ENCODE measurements around the gene CPLX1.
"Not testable (repeated sequence)": the region's sequence is repeated elsewhere in the genome, so short reads cannot be mapped to it uniquely, and the experiment has no call there.

CPLX1 gene

DNA sequence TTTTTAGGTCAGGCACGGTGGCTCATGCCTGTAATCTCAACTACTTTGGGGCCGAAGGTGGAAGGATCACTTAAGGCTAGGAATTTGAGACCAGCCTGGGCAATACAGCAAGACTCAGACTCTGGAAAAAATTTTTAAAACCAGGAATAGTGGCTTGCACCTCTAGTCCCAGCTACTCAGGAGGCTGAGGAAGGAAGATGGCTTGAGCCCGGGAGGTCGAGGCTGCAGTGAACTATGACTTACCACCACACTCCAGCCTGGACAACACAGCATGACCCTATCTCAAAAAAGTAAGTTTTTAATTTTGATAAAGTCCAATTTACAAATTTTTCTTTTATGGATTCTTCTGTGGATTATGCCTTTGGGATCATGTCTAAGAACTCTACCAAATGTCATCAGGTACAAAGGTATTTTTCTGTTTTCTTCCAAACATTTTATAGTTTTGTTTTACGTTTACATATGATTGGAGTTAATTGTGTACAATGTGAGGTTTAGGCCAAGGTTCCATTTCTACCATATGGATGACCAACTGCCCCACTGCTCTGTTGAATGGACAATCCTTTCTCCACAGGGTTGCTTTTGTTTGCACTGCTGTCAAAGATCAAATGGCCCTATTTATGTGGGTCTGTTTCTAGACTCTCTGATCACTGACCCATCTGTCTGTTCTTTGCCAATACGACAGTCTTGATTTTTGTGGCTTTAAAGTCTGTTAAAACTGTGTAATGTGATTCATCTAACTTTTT, 48.2 kb downstream of the CPLX1 start:
- Mint-ChIP-seq H3K27me3 (no peaks in the 10 kb centered on the region), H3K9me3 (peaks cover 3% of the 10 kb centered on the region), H3K4me3 (peak overlapping the region; percentile 7), H3K27ac (peak overlapping the region; percentile 53), H3K36me3 (ENCODE audit: low read depth) (peaks cover 65% of the 10 kb centered on the region), H3K4me1 (peaks cover 64% of the 10 kb centered on the region)
- ATAC-seq (no peak), DNase-seq (no peak)

DNA sequence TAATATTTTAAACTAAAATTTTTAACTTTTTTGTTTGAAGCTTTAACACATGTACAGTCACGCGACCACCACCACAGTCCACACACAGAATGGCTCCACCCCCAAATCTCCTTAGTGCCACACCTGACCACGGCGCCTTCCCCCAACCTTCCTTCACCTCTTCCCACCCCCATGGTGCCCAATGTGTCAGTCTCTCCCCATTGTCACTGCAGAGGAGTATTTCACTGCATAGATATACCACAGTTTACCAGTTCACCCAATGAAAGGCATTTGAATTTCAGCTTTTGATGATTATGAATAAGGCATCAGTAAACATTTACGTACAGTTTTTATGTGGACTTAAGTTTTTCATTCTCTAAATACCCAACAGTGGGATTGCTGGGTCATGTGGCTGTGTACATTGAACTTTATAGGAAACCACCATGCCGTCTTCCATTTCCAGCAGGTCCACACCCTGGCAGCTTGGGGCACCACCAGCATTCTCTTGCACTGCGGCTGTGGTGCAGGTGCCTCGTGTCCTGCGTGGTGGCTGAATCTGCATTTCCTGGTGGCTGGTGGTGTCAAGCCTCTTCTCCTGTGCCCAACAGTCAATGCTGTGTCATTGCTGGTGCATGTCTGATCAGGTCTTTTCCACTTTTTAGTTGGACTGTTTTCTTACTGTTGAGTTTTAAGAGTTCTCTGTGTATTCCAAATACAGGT, 49.0 kb downstream of the CPLX1 start:
- H3K27ac Mint-ChIP-seq, result peak overlapping the region; percentile 53

GRCh38 chr4:775485-775884, 50.4 kb downstream of the CPLX1 start:
- H3K36me3 Mint-ChIP-seq (ENCODE audit: low read depth), result peaks cover 68% of the 10 kb centered on the region
- H3K27me3 Mint-ChIP-seq, DNase-seq, ATAC-seq, H3K9me3 Mint-ChIP-seq, H3K4me3 Mint-ChIP-seq: not testable (repeated sequence)
- H3K27ac Mint-ChIP-seq, result peak overlapping the region; percentile 5
- H3K4me1 Mint-ChIP-seq, result peaks cover 60% of the 10 kb centered on the region

More for the DNA sequence above, 49.0 kb downstream of the CPLX1 start:
- Mint-ChIP-seq H3K9me3 (peaks cover 3% of the 10 kb centered on the region), H3K36me3 (ENCODE audit: low read depth) (peaks cover 67% of the 10 kb centered on the region), H3K27me3 (no peaks in the 10 kb centered on the region), H3K4me3 (peak overlapping the region; percentile 7), H3K4me1 (peaks cover 60% of the 10 kb centered on the region)
- ATAC-seq (no peak), DNase-seq (no peak)

GRCh38 chr4:774419-775092, 51.4 kb downstream of the CPLX1 start:
- H3K27ac Mint-ChIP-seq, result peak overlapping the region; percentile 77
- not testable (repeated sequence) for H3K9me3 Mint-ChIP-seq, H3K27me3 Mint-ChIP-seq, DNase-seq
- peaks cover 67% of the 10 kb centered on the region for H3K36me3 Mint-ChIP-seq (ENCODE audit: low read depth)
- H3K4me3 Mint-ChIP-seq, result peak overlapping the region; percentile 24
- ATAC-seq, result peak; percentile 65
- peaks cover 52% of the 10 kb centered on the region for H3K4me1 Mint-ChIP-seq

DNA sequence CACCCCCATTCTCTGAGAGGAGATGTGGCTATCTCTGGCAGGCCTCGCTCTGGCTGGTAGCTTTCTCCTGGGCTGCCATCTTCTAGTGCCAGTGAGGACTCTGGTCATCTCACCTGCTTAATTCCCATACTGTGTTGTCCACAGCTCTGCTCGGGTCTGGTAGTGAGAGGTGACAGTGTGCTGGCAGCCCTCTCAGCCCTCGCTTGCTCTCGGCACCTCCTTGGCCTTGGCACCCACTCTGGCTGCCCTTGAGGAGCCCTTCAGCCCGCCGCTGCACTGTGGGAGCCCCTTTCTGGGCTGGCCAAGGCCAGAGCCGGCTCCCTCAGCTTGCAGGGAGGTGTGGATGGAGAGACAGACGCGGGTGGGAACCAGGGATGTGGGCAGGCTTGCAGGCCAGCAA, 52.7 kb downstream of the CPLX1 start:
- no peaks in the 10 kb centered on the region for H3K27me3 Mint-ChIP-seq
- peaks cover 57% of the 10 kb centered on the region for H3K36me3 Mint-ChIP-seq (ENCODE audit: low read depth)
- H3K4me3 Mint-ChIP-seq, result no peak overlapping the region
- DNase-seq (no peak), ATAC-seq (no peak)
- no peak overlapping the region for H3K27ac Mint-ChIP-seq
- peaks cover 48% of the 10 kb centered on the region for H3K4me1 Mint-ChIP-seq
- H3K9me3 Mint-ChIP-seq, result peaks cover 3% of the 10 kb centered on the region

- ATAC-seq (no peak), DNase-seq (no peak)
- no peaks in the 10 kb centered on the region for H3K27me3 Mint-ChIP-seq
- H3K27ac Mint-ChIP-seq, result no peak overlapping the region
- peaks cover 53% of the 10 kb centered on the region for H3K36me3 Mint-ChIP-seq (ENCODE audit: low read depth)
- H3K9me3 Mint-ChIP-seq, result peaks cover 3% of the 10 kb centered on the region
- no peak overlapping the region for H3K4me3 Mint-ChIP-seq
- H3K4me1 Mint-ChIP-seq, result peaks cover 44% of the 10 kb centered on the region
Measured at GRCh38 chr4:772776-773175, 53.2 kb downstream of the CPLX1 start.

DNA sequence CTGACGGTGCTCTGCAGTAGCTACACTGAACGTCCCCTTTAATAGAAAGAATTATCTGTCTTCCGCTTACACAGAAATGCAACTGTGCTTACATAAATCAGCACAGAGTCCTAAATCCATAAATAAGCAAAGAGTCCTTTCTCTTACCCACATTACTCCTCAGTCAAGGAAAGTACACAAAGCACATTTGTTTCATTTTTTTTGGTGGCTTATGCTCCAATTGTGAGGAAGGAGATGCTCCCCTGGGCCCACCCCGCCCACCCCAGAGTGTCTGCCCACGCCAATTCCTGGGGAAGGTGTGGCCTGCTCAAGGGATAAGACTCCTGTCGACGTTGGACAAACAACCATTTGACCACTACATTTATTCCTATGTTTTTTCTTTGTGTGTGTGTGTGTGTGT, 53.8 kb downstream of the CPLX1 start:
- H3K4me1 Mint-ChIP-seq, result peaks cover 41% of the 10 kb centered on the region
- H3K9me3 Mint-ChIP-seq, result peaks cover under 1% of the 10 kb centered on the region
- H3K4me3 Mint-ChIP-seq, result no peak overlapping the region
- no peak overlapping the region for H3K27ac Mint-ChIP-seq
- H3K36me3 Mint-ChIP-seq (ENCODE audit: low read depth), result peaks cover 48% of the 10 kb centered on the region
- ATAC-seq (no peak), DNase-seq (no peak)
- H3K27me3 Mint-ChIP-seq, result no peaks in the 10 kb centered on the region

DNA sequence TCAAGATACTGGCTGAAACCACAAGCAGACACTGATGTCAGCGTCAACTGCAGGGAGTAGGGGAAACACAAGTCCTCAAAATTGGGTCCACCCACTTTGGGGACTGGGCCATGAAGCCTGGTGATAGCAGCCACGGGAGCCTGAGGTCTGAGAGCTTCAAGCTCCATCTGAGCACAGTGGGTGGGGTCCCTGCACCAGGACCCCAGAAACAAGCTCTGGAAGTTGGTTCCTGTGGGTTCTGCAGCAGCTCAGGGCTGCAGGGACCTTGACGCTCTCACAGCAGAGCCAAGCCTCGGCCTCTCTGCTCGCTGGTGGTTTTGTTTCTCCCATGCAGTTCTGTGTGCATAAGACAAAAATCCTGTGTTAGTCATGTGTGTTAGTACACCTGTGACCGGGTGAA, 54.5 kb downstream of the CPLX1 start:
- DNase-seq, result no peak
- Mint-ChIP-seq H3K27ac (no peak overlapping the region), H3K4me1 (peaks cover 38% of the 10 kb centered on the region), H3K4me3 (no peak overlapping the region), H3K36me3 (ENCODE audit: low read depth) (peaks cover 45% of the 10 kb centered on the region), H3K9me3 (no peaks in the 10 kb centered on the region), H3K27me3 (no peaks in the 10 kb centered on the region)
- ATAC-seq, result no peak

- Mint-ChIP-seq H3K36me3 (ENCODE audit: low read depth) (peaks cover 34% of the 10 kb centered on the region), H3K27ac (no peak overlapping the region)
Measured at GRCh38 chr4:770022-770421, 55.9 kb downstream of the CPLX1 start.

GRCh38 chr4:769511-769910, 56.4 kb downstream of the CPLX1 start:
- Mint-ChIP-seq H3K4me1 (peaks cover 21% of the 10 kb centered on the region), H3K27ac (no peak overlapping the region), H3K9me3 (no peaks in the 10 kb centered on the region), H3K27me3 (no peaks in the 10 kb centered on the region), H3K36me3 (ENCODE audit: low read depth) (peaks cover 34% of the 10 kb centered on the region), H3K4me3 (no peak overlapping the region)
- DNase-seq (no peak), ATAC-seq (no peak)

More at GRCh38 chr4:770022-770421, 55.9 kb downstream of the CPLX1 start:
- Mint-ChIP-seq H3K9me3 (no peaks in the 10 kb centered on the region), H3K27me3 (no peaks in the 10 kb centered on the region), H3K4me3 (no peak overlapping the region), H3K4me1 (peaks cover 25% of the 10 kb centered on the region)
- DNase-seq, result no peak
- ATAC-seq, result no peak

GRCh38 chr4:768995-769394, 56.9 kb downstream of the CPLX1 start:
- Mint-ChIP-seq H3K27ac (no peak overlapping the region), H3K27me3 (no peaks in the 10 kb centered on the region), H3K4me3 (no peak overlapping the region), H3K9me3 (no peaks in the 10 kb centered on the region), H3K36me3 (ENCODE audit: low read depth) (peaks cover 29% of the 10 kb centered on the region), H3K4me1 (peaks cover 16% of the 10 kb centered on the region)
- ATAC-seq, result no peak
- DNase-seq, result no peak

- no peak for ATAC-seq
- H3K36me3 Mint-ChIP-seq (ENCODE audit: low read depth), result peaks cover 29% of the 10 kb centered on the region
- peaks cover 17% of the 10 kb centered on the region for H3K4me1 Mint-ChIP-seq
Measured at GRCh38 chr4:768076-768475, 57.9 kb downstream of the CPLX1 start.

GRCh38 chr4:766559-767283, 59.2 kb downstream of the CPLX1 start:
- H3K27ac Mint-ChIP-seq, result peak overlapping the region; percentile 27
- no peak for DNase-seq
- peaks cover 16% of the 10 kb centered on the region for H3K4me1 Mint-ChIP-seq

More at GRCh38 chr4:768076-768475, 57.9 kb downstream of the CPLX1 start:
- Mint-ChIP-seq H3K27me3 (no peaks in the 10 kb centered on the region), H3K4me3 (no peak overlapping the region), H3K27ac (no peak overlapping the region), H3K9me3 (no peaks in the 10 kb centered on the region)
- no peak for DNase-seq

GRCh38 chr4:766152-766515, 59.8 kb downstream of the CPLX1 start:
- Mint-ChIP-seq H3K27me3 (no peaks in the 10 kb centered on the region), H3K36me3 (ENCODE audit: low read depth) (peaks cover 36% of the 10 kb centered on the region), H3K9me3 (no peaks in the 10 kb centered on the region), H3K4me1 (peaks cover 15% of the 10 kb centered on the region), H3K4me3 (no peak overlapping the region), H3K27ac (peak overlapping the region; percentile 9)
- DNase-seq, result no peak
- ATAC-seq, result no peak

More at GRCh38 chr4:766559-767283, 59.2 kb downstream of the CPLX1 start:
- Mint-ChIP-seq H3K36me3 (ENCODE audit: low read depth) (peaks cover 33% of the 10 kb centered on the region), H3K27me3 (no peaks in the 10 kb centered on the region), H3K4me3 (no peak overlapping the region), H3K9me3 (no peaks in the 10 kb centered on the region)
- no peak for ATAC-seq

Measured in activated naive CD8-positive, alpha-beta T cell treated with anti-CD3 and anti-CD28 coated beads, Interleukin-2, amount 50 U/mL, for 24 hours (primary cell).